Activated naive CD8-positive, alpha-beta T cell treated with anti-CD3 and anti-CD28 coated beads, Interleukin-2, amount 50 U/mL, for 16 hours (primary cell): ENCODE data around the gene OR10H2.
"Not testable (repeated sequence)": the region's sequence is repeated elsewhere in the genome, so short reads cannot be mapped to it uniquely, and the experiment has no call there.

Source experiments
- DNase-seq: peaks from one replicate; pipeline ENCODE4 v3.0.0-alpha.2; 2020; ENCODE audit warnings: low read depth, low spot score

Gene OR10H2, protein sequence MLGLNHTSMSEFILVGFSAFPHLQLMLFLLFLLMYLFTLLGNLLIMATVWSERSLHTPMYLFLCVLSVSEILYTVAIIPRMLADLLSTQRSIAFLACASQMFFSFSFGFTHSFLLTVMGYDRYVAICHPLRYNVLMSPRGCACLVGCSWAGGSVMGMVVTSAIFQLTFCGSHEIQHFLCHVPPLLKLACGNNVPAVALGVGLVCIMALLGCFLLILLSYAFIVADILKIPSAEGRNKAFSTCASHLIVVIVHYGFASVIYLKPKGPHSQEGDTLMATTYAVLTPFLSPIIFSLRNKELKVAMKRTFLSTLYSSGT

GRCh38 chr19:15727724-15728123, at the start of gene OR10H2:
Gene OR10H2 (plus strand): TSS chr19:15728024. CDS start chr19:15728044, 20 bp downstream.
- no peak for DNase-seq

DNA sequence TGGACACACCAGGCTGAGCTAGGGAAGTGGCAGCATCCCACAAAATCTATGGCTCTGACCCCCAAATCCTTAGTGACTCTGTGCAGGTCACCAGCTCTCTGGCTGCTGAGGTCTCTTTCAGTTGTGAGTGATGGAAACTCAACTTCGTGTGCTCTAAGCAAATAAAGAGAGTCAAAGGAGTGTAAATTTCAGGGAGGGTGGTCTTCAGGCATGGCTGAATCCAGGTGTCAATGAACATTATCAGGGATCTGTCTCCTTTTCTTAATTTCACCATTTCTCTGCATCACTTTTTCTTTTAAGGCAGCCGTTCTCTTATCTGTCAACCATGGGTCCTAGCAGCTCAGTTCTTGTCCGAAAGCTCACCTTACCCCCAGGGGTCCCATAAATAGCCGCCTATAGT, 48.7 kb upstream of the OR10H2 start:
- no peak for DNase-seq

DNA sequence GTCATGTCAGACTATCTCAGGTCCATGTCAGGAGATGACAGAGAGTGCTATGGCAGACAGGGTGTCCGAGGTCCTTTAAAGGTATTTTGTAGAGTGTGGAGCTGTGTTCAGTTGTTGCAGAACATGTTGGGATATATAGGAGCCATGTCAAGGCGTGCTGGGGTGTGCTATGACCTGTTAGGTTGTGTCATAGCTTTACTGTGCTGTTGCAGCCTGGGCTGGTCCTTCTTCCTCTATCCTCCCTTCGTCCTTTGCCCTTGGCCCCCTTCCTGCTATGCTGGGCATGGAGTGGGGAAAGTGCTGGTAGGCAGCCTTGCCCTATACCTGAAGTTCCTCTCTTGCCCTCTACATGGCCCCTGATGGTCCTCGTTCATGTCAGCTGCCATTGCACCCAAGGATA, 48.0 kb upstream of the OR10H2 start:
- DNase-seq: not testable (repeated sequence)

- DNase-seq: no peak
Observed at GRCh38 chr19:15680478-15681322, 47.1 kb upstream of the OR10H2 start.

DNA sequence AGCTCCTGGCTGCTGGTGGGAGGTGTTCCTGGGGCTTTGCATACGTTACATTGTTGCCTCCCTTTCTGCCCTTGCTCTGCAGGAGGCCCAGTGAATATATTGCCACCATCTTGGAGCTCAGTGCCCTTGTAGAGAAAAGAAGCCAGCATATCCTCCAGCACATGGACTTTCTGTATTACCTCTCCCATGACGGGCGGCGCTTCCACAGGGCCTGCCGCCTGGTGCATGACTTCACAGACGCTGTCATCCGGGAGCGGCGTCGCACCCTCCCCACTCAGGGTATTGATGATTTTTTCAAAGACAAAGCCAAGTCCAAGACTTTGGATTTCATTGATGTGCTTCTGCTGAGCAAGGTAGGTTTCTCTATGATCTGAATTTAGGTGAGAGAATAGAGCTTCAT, 44.4 kb upstream of the OR10H2 start:
- no peak for DNase-seq

DNA sequence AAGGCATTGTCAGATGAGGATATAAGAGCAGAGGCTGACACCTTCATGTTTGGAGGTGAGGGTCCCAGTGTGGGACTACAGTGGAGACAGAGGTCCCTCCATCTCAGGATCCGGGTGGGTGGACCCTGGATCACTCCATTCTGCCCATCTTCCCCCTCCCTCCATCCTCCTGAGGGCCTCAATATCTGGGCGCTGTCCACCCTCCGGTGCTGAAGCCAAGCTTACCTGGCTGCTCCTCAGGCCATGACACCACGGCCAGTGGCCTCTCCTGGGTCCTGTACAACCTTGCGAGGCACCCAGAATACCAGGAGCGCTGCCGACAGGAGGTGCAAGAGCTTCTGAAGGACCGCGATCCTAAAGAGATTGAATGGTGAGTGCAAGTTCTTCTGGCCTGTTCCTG, 43.0 kb upstream of the OR10H2 start:
- DNase-seq: no peak

DNA sequence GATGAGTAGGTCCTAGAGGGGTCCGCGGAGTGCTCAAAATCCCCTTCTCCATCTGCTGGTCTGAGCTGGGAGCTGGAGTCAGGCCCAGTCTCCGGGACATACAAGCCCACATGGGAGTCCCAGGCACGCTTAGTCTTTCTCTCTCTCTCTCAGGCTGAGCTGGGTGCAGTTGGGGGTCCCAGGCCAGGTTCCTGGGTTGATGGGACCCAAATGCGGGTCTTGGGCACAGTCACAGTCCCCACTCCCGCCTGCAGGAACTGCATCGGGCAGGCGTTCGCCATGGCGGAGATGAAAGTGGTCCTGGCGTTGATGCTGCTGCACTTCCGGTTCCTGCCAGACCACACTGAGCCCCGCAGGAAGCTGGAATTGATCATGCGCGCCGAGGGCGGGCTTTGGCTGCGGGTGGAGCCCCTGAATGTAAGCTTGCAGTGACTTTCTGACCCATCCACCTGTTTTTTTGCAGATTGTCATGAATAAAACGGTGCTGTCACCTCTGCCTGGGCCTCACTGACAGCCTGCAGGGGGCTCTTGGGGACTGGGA, 31.1 kb upstream of the OR10H2 start:
- no peak for DNase-seq

GRCh38 chr19:15701757-15702533, 25.9 kb upstream of the OR10H2 start:
- no peak for DNase-seq

GRCh38 chr19:15702534-15702930, 25.3 kb upstream of the OR10H2 start:
- no peak for DNase-seq

- DNase-seq: no peak
Observed at GRCh38 chr19:15714638-15715037, 13.2 kb upstream of the OR10H2 start.

GRCh38 chr19:15715642-15716041, 12.2 kb upstream of the OR10H2 start:
- DNase-seq: no peak

- no peak for DNase-seq
Observed at GRCh38 chr19:15717809-15718208, 10.0 kb upstream of the OR10H2 start.

- DNase-seq: no peak
Observed at GRCh38 chr19:15721268-15721667, 6.6 kb upstream of the OR10H2 start.

DNA sequence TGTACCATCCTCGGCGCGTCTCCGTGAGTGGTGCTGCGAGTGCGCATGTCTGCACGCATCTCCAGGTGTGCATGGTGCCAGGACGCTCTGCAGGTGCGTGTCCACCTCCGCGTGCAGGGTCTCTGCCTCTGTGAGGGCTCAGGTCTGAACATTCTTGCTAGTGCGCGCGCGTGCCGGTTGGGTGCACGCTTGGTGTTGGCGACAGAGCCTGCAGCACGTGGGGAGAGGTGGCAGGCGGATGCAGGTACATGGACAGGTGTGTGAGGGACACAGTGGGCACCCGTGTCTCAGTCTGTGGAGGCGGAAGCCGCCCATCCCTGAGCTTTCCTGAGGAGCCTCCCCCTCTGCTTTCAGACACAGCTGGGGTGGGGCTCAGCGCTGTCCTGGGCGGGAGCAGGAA, 4.9 kb upstream of the OR10H2 start:
- no peak for DNase-seq

DNA sequence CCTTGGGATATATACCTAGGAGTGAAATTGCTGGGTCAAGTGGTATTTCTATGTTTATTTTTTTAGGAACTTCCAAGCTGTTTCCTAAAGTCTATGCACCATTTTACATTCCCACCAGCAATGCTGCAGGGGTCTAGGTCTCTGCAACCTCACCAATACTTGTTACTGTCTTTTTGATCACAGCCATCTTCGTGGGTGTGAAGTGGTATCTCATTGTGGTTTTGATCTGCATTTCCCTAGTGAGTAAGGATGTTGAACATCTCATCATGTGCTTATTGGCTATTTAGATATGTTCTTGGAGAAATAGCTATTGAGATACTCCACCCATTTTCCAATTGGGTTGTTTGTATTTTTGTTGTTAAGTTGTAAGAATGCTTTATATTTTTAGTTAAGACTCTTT, 2.7 kb downstream of the OR10H2 start:
- DNase-seq: no peak

DNA sequence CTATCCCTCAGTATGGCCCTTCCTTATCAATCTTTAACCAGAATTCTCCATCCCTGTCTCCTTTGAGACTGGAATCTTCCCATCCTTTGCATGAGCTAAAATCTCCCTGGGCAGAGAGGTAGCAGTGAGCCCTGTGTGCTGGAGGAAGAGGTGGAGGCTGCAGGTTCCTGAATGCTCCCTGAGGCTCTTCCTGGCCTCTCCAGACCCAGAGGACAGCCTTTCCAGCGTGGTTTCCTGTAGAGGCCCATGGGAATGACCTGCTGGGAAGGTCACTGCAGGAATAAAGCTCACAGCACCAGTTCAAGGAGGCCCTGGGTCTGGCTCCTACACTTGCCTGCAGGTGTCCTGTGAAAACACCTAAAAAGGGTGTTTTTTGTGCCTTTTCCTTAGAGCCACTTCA, 4.6 kb downstream of the OR10H2 start:
- no peak for DNase-seq

DNA sequence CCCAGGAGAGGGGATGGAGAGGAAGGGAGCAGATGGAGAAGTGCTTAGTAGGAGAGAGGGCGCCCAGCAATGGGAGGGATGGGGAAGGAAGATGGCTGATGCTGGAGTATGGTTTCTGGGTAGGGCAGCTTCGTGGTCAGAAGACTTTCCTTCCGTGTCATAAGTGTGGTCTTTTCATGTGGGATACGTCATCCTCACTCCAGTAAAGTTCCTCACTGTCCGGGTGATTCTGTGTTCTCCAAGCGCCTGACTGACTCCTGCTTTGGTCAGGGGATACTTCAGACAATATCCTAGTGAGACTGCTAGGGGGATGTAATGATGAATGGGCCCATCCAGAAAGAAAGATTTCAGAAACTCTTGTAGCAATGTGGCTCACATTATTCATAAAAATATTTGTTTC, 6.1 kb downstream of the OR10H2 start:
- DNase-seq: no peak

- no peak for DNase-seq
Observed at GRCh38 chr19:15737722-15738121, 9.9 kb downstream of the OR10H2 start, which contains the start of gene OR10H3. Gene OR10H3 (plus strand): TSS chr19:15737985. CDS start chr19:15741393, 3,408 bp downstream.

- no peak for DNase-seq
Observed at GRCh38 chr19:15740785-15741184, 13.0 kb downstream of the OR10H2 start.

- DNase-seq: no peak
Observed at GRCh38 chr19:15748239-15748638, 20.4 kb downstream of the OR10H2 start.

DNA sequence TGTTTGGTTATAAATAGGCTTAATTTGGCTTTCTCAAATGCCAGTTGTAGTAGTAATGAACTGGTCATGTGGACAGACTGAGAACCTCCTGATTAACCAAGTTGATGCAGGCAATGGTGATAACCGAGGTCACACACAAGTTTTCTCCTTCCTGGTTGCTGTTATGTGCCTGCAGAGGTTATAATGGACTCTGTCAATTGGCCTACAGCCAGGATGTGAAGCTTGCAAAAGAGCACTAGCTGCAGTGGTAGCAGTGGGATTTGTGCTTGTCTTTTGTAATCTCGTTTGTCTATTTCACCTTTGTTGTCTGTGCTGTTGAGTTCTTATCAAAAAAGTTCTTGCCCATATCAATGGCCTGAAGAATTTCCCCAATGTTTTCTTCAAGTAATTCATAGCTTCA, 30.6 kb downstream of the OR10H2 start:
- DNase-seq: no peak
